Lung microvascular endothelial cell (primary cell): ENCODE data around the gene CAPN14. TPM values are rescaled to one million over a fixed set of nuclear protein-coding genes. Genes with fewer than 3 reads are reported as not detected.

ENCODE experiments used
- DNase-seq, 2 donors: peaks; one replicate each; pipeline versions ENCODE4 v3.0.0 to v3.0.0-alpha.2; 2010; ENCODE audit warnings: low read depth in 2 of 2
- total RNA-seq: library from RNA; depleted of rRNA; stranded (reverse); fragments of >200 nt; gene quantifications from 2 replicates; pipeline ENCODE4 v1.2.1, GENCODE V29; 2014

The CAPN14 gene
- total RNA-seq, 1 donor from 2014 or later = under 0.01 TPM

GRCh38 chr2:31243053-31243452 lies 25.7 kb upstream of the CAPN14 start:
- no peak for DNase-seq

- DNase-seq = no peak
These were observed 24.4 kb upstream of the CAPN14 start for GRCh38 chr2:31241625-31242270.

- no peak for DNase-seq
These were observed 23.4 kb upstream of the CAPN14 start for GRCh38 chr2:31240381-31241365.

GRCh38 chr2:31239593-31240177 lies 22.4 kb upstream of the CAPN14 start:
- DNase-seq = peak in 1 of 2 donors; percentile 10

DNA sequence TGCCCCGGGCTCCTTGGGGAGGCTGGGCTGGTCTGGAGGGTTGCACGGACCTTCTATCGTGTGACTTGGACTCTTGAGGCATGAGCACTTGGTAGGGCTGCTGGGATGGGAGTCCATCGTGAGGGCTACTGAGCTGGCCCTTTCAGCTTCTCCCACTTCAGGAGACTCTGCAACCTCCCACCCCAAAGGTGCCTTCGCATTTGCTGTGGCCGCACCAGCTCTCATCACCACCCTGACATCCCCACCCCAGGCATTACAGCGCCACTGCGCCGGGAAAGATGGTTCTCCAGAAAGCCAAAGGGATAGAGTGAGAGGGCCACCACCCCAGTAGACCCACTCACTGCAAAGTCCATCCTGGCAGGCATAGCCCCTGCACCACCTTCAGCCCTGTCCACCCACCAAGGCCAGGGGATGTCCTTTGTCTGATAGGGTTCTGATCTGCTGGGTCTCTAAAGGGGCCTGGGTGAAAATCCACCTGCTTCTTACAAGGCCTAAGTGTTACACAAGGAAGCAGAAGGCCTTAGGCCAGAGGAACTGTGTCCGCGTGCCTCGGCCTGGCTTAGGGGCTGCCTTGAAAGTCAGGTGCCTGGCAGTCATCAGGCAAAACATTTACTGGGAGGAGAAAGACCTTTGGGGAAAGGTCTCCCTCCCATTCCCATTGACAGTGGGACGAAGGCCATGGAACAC lies 21.7 kb upstream of the CAPN14 start:
- DNase-seq = no peak

GRCh38 chr2:31238126-31238905 lies 21.0 kb upstream of the CAPN14 start:
- no peak for DNase-seq

- no peak for DNase-seq
These were observed 20.2 kb upstream of the CAPN14 start for GRCh38 chr2:31237348-31238017.

DNA sequence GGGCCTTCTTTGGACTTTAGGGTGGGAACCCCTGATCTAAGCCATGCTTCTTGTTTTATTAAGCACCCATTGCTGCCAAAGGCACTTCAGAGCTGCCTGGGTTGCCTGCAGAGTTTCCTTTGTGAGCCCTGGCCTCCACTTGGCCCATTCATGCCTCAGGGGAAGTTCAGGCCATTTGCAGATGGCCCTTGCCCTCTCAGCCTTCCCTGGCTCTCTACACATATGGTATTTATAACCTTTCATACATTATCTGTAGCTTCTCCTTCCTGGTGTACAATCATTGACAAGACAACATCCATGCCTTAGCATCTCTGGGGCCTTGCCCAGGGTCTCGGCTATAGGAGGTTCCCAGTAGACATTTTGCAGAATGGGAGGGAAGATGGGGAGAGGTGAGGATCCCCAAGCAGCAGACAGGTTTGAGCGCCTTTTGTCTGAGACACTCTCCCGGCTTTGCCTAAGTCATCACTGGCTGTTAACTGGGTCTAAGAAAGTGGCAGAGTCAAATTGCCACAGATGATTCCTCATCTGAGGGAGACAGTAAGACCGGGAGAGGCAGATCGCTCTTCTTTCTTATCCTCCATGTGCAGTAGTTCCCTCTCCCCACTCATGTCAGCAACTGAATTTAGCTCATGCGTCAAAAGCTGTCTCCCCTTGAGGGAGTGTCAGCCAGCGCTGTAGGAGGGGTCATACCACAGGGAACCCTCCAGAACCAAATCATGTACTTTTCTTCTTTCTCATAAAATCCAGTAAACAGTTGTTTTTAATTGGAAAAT lies 19.3 kb upstream of the CAPN14 start:
- no peak for DNase-seq

- DNase-seq = peak in 1 of 2 donors; percentile 35
These were observed 18.2 kb upstream of the CAPN14 start for GRCh38 chr2:31235504-31235902.

DNA sequence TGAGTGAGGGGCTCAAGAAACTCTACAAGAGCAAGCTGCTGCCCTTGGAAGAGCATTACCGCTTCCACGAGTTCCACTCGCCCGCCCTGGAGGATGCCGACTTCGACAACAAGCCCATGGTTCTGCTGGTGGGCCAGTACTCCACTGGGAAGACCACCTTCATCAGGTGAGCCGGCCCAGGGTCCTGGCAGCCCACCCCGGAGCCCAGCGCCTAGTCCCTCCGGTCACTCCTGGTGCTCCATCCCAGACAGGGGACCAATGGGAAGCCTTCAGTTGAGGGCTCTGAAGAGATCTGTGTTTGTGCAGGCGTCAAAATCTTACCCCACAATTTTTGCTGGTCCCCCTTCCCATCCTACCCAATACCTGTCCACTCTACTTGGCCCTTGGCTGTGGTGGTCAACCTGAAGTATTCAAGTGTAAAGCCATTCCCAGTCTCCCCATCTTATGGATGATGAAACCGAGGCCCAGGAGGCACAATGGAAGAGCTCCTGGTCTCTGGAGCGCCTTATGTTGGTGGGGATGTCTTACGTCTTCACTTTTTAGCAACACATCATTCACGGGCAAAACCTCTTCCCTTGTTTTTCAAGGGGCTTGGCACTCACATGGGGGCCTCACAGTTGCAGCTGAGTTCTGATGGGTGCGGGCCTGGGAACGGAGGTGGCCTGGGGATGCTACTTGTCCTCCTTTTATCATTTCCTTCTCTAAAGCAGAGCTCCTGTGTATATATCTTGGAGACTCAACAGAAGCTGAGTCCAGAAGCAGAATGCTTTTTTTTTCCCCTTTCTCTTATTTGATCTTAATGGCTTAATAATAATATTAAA lies 17.6 kb upstream of the CAPN14 start:
- DNase-seq = no peak

DNA sequence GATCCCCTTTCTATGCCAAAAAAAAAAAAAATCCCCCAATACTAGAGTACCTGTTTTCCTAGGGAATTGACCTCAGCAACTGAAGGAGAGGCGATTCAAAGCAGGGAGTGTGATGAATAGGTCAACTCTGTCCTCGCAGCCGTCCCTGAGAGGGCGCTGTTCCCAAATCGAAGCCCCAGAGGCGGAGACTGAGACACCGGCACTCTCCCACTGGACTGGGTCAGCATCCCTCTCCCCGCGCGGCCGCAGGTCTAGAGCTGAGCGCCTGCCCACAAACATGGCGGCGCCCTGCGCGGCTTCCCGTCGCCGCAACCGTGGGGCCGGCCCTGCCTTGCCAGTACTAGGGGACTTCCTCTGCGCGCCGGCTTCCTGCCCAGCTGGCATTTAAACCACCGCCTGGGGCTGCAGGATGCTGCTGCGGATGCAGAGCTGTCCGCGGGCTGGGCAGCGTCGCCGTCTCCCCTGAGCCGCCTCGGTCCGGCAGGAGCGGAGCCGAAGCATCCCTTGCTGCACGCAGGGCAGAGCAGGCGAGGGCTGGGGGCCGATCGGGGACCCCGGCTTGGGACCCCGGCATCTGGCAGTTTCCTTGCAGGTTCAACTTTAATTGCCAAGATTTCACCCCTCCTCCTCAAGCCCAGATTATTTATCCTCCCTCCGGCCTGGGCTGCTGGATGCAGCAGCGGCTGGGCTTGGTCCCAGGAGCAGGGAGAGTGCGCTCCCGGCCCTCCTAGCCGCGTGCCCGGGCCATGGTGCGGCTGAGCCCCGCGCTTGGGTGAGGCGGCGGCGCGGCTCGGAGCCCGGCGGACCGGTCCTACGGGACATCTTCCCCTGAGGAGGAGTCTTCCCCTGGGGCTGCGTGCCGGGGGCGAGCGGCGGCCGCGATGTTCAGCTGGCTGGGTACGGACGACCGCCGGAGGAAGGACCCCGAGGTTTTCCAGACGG lies 16.7 kb upstream of the CAPN14 start, which contains the start of gene EHD3:
EHD3 (plus strand) TSS at position 412 of the 942 bp plus-strand sequence; CDS start at position 882, 470 bp downstream.
- DNase-seq = peak; percentile 68 to 85

GRCh38 chr2:31233231-31233630 lies 15.9 kb upstream of the CAPN14 start:
- no peak for DNase-seq

DNA sequence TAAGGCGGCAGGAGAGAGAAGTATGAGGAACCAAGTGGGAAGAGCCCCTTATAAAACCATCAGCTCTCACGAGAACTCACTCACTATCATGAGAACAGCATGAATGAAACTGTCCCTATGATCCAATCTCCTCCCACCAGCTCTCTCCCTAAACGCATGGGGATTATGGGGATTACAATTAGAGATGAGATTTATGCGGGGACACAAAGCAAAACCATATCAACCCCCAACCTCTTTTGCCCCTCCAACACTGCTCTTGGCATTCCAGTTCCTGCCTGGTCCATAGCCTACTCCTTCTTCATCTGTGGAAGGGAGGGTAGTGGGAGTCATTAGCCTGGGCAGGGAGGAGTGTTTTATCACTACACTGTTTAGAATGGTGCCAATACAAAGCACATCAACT lies 15.3 kb upstream of the CAPN14 start:
- no peak for DNase-seq

DNA sequence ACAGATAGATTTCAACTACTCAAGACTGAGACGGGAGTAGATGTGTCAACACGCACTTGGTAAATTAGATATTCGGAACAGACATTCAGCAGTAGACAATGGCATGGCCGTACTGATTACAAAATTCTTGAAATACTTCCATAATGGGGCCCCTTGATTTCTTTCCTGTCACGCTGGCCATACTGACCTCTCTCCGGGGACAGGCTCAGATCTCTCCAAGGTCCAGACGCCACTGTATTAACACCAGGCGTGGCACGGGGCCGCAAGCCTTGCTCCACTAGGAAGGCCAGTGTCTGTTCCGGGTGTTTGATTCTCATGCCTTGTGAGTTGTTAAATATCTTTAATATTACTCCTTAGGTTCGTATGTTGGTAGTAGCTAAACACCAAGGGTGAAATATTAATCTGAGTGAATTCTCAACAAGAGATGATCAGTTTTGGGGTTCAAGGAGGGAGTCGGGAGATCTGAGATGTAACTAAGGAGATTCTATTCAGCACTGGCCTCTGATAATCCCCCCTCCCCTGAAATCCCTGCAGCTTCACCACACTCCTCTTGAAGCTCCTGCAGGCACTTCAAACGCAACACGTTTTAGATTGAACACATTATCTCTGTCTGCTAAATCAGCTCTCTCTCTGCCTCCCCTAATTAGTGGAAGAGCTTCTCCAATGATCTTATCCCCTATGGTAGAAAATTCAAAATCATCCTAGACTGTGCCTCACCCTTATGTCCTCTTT lies 14.4 kb upstream of the CAPN14 start:
- DNase-seq = no peak

DNA sequence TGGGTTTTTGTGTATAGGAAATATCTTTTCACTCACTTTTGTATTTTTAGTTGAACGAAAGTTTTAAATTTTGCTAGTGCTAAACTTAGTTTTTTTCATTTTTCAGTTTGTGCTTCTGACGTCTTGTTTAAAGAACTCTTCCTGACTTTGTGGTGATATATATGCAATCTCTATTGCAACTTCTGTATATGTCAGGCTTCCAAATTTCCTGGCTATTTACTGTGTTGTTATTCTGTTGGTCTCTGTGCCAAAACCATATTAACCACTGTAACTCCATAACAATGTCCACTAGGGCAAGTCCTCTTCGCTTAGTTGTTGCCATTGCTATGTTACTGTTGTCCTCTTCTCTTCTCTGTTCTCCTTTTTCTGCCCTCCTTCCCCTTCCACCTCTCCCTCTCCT lies 13.4 kb upstream of the CAPN14 start:
- no peak for DNase-seq

DNA sequence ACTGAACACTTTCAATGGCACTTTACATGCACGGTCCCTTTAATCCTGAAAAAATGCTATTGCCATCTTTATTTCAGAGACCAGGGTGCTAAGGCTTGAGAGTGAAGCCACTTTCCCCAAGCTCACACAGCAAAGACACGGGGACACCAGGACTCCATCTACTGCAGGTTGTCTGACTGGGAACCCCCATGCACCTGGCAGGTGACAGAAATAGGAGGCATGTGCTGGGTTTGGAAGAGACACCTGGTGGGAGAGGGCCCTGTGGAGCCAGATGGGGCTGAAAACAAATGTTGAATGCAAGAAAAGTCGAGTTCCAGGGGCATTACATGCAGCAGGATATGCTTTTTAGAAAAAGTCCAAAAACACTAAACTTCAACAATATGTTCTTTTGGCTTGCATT lies 11.4 kb upstream of the CAPN14 start:
- DNase-seq = no peak

DNA sequence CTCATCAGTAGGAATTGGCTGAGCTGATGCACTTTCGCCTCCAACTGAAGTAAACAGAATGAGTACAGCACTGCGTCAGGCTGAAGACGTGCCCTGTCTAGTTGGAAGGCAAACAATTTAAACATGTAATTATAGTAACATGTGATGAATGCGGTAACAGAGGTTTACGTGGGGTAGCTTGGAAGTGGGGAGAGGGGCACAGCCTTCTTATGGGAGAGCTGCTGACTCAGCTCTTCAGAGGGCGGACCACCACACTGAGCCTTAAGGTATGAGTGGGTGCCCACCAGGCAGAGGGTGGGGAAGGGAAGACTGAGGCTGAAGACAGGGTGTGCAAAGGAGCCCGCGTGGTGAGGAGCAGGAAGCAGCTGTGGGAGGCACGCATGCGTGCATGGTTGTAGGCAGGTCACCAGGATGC lies 10.4 kb upstream of the CAPN14 start:
- DNase-seq = no peak
